Endodermal cell (in vitro differentiated cells): ENCODE results near the gene TAB3. TPM values are rescaled to one million over a fixed set of nuclear protein-coding genes. Genes with fewer than 3 reads are reported as not detected.

Experiments used
- DNase-seq: peaks from one replicate; pipeline ENCODE4 v3.0.0-alpha.2; 2017
- H3K27ac ChIP-seq: 2 replicates; pipeline ENCODE4 v1.5.1; 2013; ENCODE audit warnings: mild to moderate bottlenecking, low read depth, low read length, moderate library complexity
- H3K27me3 ChIP-seq: 2 replicates; pipeline ENCODE4 v1.6.1; 2013; ENCODE audit warnings: mild to moderate bottlenecking, low read length, moderate library complexity; ENCODE audit not compliant: insufficient read depth, control insufficient read depth, poor library complexity, severe bottlenecking
- H3K36me3 ChIP-seq: 2 replicates; pipeline ENCODE4 v1.7.0; 2013; ENCODE audit warnings: mild to moderate bottlenecking, low read length, moderate library complexity; ENCODE audit not compliant: control insufficient read depth, insufficient read depth
- H3K4me1 ChIP-seq: one replicate; pipeline ENCODE4 v1.7.0; 2013; ENCODE audit warnings: low read length; ENCODE audit not compliant: control insufficient read depth, insufficient read depth
- H3K4me3 ChIP-seq: 2 replicates; pipeline ENCODE4 v1.5.1; 2013; ENCODE audit warnings: mild to moderate bottlenecking, low read length, moderate library complexity
- H3K9ac ChIP-seq: 2 replicates; pipeline ENCODE4 v1.6.1; 2013; ENCODE audit warnings: mild to moderate bottlenecking, low read length, moderate library complexity; ENCODE audit not compliant: poor library complexity, severe bottlenecking; ENCODE audit errors: extremely low read depth
- H3K9me3 ChIP-seq: 2 replicates; pipeline ENCODE4 v1.6.1; 2013; ENCODE audit warnings: mild to moderate bottlenecking, low read length, moderate library complexity; ENCODE audit not compliant: control insufficient read depth
- H3K27ac Mint-ChIP-seq: 2 replicates; pipeline ENCODE4 v1.8.0; 2020; ENCODE audit warnings: mixed read lengths
- H3K27me3 Mint-ChIP-seq: 2 replicates; pipeline ENCODE4 v1.8.0; 2021; ENCODE audit warnings: mild to moderate bottlenecking, mixed read lengths; ENCODE audit not compliant: insufficient read depth
- H3K36me3 Mint-ChIP-seq: 2 replicates; pipeline ENCODE4 v1.8.0; 2020; ENCODE audit warnings: low read depth, mixed read lengths
- H3K4me1 Mint-ChIP-seq: 2 replicates; pipeline ENCODE4 v1.8.0; 2020; ENCODE audit warnings: mixed read lengths
- H3K4me3 Mint-ChIP-seq: 2 replicates; pipeline ENCODE4 v1.8.0; 2020; ENCODE audit warnings: mild to moderate bottlenecking, moderate library complexity, mixed read lengths
- H3K9me3 Mint-ChIP-seq: 2 replicates; pipeline ENCODE4 v1.8.0; 2020; ENCODE audit warnings: mild to moderate bottlenecking, mixed read lengths
- WGBS, 2 experiments: methylation state at CpG; one replicate each; pipeline versions ENCODE4 v1.1.5 to v1.1.7; 2013; ENCODE audit warnings: missing lambda C conversion rate in 2 of 2, mixed read lengths in 1 of 2; ENCODE audit not compliant: insufficient coverage in 1 of 2, insufficient read length in 1 of 2; 5-methylcytosine and 5-hydroxymethylcytosine counted together
- total RNA-seq, 2 donors: library from RNA; stranded (reverse); fragmentation: NEBNext Ultra II Directional in 1 of 2; extraction: Animal tissue kit (Norgen Biotek cat#: 25700) in 1 of 2; gene quantifications; 2 replicates in 1 of 2; 3 replicates in 1 of 2; pipeline ENCODE4 v1.2.1, GENCODE V29; 2021
- TF ChIP-seq, protein P1 (sequence below): fragments of 200-600 bp; sonication (generic); conservative IDR thresholded peaks from 2 replicates; pipeline ENCODE4 v1.5.0; 2021; ENCODE audit warnings: antibody characterized with exemption, mild to moderate bottlenecking

TAB3 gene
- total RNA-seq, 2 donors from 2014 or later, result 19.8 to 23.2 TPM

- no peaks in the 10 kb centered on the region for H3K27me3 ChIP-seq
- H3K9ac ChIP-seq, result no peak overlapping the region
- Mint-ChIP-seq H3K9me3 (peaks cover 4% of the 10 kb centered on the region), H3K27me3 (no peaks in the 10 kb centered on the region), H3K36me3 (no peaks in the 10 kb centered on the region), H3K27ac (no peak overlapping the region), H3K4me3 (no peak overlapping the region), H3K4me1 (peaks cover 6% of the 10 kb centered on the region)
- H3K9me3 ChIP-seq, result no peaks in the 10 kb centered on the region
- no peak overlapping the region for H3K27ac ChIP-seq
- WGBS, 2 experiments, result 79% methylated on average over 1 of the region's 1 CpG; no CpG with 5 or more reads in 1 of the 2 experiments
- TF ChIP-seq, protein P1, sequence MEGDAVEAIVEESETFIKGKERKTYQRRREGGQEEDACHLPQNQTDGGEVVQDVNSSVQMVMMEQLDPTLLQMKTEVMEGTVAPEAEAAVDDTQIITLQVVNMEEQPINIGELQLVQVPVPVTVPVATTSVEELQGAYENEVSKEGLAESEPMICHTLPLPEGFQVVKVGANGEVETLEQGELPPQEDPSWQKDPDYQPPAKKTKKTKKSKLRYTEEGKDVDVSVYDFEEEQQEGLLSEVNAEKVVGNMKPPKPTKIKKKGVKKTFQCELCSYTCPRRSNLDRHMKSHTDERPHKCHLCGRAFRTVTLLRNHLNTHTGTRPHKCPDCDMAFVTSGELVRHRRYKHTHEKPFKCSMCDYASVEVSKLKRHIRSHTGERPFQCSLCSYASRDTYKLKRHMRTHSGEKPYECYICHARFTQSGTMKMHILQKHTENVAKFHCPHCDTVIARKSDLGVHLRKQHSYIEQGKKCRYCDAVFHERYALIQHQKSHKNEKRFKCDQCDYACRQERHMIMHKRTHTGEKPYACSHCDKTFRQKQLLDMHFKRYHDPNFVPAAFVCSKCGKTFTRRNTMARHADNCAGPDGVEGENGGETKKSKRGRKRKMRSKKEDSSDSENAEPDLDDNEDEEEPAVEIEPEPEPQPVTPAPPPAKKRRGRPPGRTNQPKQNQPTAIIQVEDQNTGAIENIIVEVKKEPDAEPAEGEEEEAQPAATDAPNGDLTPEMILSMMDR, result peak; percentile 31
- no peak overlapping the region for H3K4me3 ChIP-seq
- H3K4me1 ChIP-seq, result no peaks in the 10 kb centered on the region
- no peak for DNase-seq
- H3K36me3 ChIP-seq, result no peaks in the 10 kb centered on the region
These were observed 67.9 kb downstream of the TAB3 start for GRCh38 chrX:30821116-30821515.

DNA sequence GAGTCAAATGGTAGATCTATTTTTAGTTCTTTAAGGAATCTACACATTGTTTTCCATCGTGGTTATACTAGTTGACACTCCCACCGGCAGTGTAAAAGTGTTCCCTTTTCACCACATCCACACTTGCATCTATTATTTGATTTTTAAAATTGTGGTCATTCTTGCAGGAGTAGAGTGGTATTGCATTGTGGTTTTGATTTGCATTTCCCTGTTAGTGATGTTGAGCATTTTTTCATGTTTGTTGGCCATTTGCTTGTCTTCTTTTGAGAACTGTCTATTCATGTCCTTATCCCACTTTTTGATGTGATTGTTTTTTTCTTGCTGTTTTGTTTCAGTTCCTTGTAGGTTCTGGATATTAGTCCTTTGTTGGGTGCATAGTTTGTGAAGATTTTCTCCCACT is 70.0 kb downstream of the TAB3 start:
- Histone ChIP-seq H3K4me3 (no peak overlapping the region), H3K27ac (no peak overlapping the region), H3K4me1 (no peaks in the 10 kb centered on the region), H3K36me3 (no peaks in the 10 kb centered on the region), H3K27me3 (no peaks in the 10 kb centered on the region), H3K9ac (no peak overlapping the region), H3K9me3 (no peaks in the 10 kb centered on the region)
- no CpG with 5 or more reads among the region's 2 CpGs for WGBS, 2 experiments
- TF ChIP-seq, protein P1, result no peak
- no peaks in the 10 kb centered on the region for H3K27me3 Mint-ChIP-seq
- no peak overlapping the region for H3K27ac Mint-ChIP-seq
- peaks cover 4% of the 10 kb centered on the region for H3K9me3 Mint-ChIP-seq
- no peak for DNase-seq
- no peaks in the 10 kb centered on the region for H3K36me3 Mint-ChIP-seq
- peaks cover 6% of the 10 kb centered on the region for H3K4me1 Mint-ChIP-seq
- no peak overlapping the region for H3K4me3 Mint-ChIP-seq

DNA sequence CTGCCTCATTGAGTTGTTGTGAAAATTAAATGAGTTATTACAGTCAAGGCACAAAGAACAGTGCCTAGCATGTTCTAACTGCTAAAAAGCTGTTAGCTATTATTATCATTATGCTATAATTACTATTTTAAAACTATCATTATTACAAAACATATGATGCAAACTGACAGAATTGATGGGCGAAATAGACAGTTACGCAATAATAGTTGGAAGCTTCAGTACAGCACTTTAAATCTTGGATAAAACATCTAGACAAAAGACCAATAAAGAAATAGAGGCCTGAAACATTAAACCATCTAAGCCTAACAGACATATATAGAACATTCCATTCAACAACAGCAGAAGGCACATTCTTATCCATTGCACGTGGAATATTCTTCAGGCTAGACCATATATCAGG is 73.0 kb downstream of the TAB3 start:
- Histone ChIP-seq H3K4me1 (no peaks in the 10 kb centered on the region), H3K27ac (no peak overlapping the region), H3K9ac (no peak overlapping the region), H3K36me3 (no peaks in the 10 kb centered on the region), H3K27me3 (no peaks in the 10 kb centered on the region), H3K9me3 (no peaks in the 10 kb centered on the region), H3K4me3 (no peak overlapping the region)
- Mint-ChIP-seq H3K27ac (no peak overlapping the region), H3K27me3 (no peaks in the 10 kb centered on the region), H3K4me3 (no peak overlapping the region), H3K9me3 (peaks cover 4% of the 10 kb centered on the region), H3K36me3 (no peaks in the 10 kb centered on the region), H3K4me1 (no peaks in the 10 kb centered on the region)
- TF ChIP-seq, protein P1, result no peak
- no peak for DNase-seq
- WGBS, 2 experiments, result 100% methylated on average over 2 of the region's 3 CpGs; no CpG with 5 or more reads in 1 of the 2 experiments
